ENCODE measurements around the gene NLGN1.
A peak's percentile ranks its signal among the peaks of the same experiment; 100 is the strongest.
"Not testable (repeated sequence)": the region's sequence is repeated elsewhere in the genome, so short reads cannot be mapped to it uniquely, and the experiment has no call there.

Gene NLGN1

DNA sequence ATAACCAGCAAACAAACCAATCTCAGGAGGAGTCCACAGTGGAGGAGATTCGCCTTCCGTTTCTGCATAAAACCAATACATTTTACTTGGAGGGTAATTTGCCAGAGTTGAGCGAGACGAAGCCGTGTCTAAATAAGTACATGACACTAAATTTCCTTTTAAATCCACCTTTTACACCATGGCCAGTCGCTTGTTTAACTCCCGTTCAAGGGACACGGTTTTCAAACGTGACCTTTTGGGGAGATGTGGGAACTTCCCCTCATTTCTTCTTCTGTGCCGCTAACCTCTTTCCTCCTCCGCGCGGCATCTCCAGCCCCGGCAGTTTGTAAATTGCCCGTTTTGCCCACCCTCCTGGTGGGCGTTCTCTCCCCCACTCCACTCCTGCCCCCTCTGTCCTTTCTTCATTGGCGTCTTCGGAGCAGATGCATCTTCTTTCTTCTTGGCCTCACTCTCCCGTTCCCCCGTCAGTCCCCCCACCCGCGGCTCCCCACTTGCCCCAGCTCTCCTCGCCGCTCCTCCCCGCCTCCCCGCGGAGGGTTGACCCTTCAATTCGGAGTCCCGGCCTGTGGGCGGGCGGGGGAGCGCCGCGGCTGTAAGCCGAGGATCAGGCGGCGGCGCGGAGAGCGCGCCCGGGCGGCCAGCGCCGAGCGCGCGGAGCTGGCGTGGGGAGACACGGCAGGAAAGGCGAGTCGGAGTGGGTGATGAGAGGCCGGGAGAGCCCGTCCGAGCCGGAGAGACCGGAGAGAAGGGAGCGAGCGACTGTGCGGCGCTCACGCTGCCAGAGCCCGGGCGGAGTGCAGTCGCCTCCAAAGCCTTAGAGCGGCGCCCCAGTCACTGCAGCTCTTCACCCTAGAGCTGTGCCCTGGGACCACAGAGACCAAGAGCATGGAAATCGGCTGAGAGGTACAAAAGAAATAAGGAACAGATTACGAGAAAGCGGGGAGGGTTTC, at the start of gene NLGN1:
TSS of gene NLGN1 (plus strand) at position 584 of the 950 bp plus-strand sequence.
- DNase-seq = no peak

DNA sequence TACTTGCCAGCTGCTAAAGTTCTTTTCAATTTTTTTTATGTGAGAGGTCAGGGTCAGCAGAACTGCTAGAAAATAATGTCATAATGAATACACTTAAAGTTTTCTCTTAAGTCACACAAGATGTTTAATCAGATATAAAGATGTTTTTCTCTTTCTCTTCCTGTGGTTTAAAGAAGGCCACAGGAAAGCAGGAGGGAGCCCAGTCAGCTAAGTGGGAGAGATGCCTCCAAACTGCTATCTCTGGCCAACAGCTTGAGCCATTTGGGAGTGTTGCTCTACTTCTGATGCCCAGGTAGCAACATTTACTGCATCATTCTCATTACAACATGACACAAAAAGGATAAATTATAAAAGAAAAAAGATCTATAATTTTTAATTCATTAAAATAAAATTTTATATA, 45.7 kb upstream of the NLGN1 start:
- no peak for DNase-seq

DNA sequence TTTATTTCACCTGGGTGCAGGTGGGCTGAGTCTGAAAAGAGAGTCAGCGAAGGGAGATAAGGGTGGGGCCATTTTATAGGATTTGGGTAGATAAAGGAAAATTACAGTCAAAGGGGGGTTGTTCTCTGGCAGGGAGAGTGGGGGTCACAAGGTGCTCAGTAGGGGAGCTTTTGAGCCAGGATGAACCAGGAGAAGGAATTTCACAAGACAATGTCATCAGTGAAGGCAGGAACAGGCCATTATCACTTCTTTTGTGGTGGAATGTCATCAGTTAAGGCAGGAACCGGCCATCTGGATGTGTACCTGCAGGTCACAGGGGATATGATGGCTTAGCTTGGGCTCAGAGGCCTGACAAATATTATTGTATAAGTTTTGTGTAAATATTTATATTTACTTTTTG, 44.4 kb upstream of the NLGN1 start:
- not testable (repeated sequence) for DNase-seq

DNA sequence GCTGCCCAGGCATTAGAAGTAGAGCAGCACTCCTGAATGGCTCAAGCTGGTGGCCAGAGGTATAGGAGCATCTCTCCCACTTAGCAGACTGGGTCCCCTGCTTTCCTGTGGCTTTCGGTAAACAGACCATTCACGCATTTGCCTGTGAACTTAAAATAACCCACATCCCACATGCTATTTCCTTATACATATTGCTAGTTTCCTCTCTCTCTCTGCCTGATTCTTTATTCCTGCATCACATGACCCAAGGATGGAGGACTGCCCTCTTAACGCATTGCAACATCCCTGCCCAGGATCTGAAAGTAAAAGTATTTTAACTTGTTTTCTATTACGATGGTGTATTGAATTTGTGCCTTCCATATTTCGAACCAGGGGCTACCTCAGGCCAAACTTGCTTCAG, 43.4 kb upstream of the NLGN1 start:
- DNase-seq = no peak

DNA sequence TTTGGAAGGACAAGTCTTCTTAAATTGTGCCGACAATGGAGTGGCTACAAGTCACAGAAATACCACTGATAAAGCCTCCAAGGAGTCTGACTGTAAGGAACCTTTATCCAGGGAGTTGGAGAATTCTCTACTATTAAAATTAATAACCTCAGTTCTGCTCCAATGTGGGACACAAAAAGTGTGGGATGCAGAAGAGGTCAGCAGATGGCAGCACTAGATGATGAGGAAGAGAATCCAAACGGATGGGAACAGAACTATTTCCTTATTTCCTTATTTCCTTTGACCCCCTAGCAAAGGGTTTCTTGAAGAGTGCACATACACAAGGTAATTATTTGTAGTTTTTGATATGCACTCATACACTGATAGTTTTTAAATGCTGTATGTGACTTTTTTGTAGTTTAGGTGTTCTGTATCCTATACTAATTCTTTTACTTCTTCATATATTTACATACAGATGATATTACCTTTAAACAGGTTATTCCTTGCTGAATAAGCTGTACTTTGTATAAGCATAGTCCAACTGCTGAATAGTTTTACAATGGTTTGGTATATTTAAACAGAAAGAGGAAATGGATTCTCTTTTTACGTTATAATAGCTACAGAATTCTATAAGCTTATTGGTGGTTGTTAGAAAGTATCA, 25.6 kb upstream of the NLGN1 start:
- no peak for DNase-seq

DNA sequence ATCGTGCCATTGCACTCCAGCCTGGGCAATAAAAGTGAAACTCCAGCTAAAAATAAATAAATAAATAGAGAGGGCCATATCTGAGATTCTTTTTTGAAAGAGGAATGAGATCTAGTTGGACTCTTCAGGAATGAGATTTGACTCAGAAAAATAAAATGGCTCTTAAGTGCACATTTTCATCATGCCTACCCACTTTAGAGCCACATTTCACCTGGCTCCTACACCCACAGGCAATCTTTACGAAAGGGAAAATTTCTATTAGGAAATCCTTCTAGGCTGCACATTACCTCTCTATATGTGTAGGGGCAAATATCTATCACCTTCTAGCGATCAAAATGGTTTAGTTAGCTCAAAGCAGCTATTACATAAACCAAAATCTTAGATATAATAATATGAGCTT, 16.9 kb upstream of the NLGN1 start:
- no peak for DNase-seq

DNA sequence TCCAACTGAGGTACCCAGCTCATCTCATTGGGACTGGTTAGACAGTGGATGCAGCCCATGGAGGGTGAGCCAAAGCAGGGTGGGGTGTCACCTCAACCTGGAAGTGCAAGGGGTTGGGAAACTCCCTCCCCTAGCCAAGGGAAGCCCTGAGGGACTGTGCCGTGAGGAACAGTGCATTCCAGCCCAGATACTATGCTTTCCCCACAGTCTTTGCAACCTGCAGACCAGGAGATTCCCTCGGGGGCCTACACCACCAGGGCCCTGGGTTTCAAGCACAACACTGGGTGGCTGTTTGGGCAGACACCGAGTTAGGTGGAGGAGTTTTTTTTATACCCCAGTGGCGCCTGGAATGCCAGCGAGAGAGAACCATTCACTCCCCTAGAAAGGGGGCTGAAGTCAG, 15.6 kb upstream of the NLGN1 start:
- DNase-seq = not testable (repeated sequence)

DNA sequence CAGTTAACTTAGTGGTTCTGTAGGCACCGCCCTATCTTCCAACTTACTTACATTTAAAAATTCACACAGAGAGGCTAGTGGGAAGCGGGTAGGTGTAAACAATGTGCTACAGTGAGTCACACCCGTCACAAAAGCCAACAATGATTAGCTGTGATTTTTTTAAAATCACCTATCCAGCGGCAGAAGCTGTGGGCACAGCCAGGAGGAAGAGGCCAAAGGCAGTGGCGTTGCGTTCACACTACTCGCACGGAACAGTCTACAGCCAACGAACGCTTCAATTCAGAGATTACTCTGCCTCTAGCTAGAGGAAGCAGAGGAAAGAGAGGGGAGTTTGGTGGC, 2.5 kb upstream of the NLGN1 start:
- no peak for DNase-seq

DNA sequence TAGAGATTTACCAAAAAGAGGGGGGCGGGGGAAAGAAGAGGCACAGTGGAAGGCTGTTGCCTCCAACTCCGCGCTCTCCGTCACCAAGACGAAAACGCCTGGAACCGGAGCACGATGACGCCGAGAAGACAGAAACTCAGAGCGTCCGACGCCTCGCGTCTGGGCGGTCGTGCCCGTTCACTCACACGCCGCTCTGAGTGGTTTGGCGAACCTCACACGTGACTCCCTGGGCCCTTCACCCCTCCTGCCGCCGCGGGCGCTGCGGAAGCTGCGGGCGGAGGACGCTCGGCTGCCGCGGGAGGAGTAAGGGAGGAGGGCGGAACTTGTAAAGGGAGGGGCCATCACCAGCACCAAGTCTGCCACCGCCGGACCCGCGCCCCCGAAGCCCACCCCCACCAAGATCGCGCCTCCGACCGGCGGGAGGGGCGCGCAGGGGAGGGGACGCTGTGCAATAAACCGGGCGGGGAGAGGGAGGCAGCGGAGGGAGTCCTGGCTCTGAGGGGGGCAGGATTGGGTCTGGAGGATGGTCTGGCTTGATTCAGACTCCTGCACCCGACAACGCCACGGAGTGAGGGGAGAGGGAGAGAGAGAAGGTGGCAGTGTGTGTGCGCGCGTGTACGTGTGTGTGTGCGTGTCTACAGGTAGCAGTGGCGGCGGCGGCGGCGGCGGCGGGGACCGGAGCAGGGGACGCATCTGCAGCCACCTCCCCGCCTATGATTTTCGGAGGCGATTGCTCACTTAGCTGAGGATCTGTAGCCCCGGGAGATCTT, 1.9 kb upstream of the NLGN1 start:
- peak; percentile 63 for DNase-seq

DNA sequence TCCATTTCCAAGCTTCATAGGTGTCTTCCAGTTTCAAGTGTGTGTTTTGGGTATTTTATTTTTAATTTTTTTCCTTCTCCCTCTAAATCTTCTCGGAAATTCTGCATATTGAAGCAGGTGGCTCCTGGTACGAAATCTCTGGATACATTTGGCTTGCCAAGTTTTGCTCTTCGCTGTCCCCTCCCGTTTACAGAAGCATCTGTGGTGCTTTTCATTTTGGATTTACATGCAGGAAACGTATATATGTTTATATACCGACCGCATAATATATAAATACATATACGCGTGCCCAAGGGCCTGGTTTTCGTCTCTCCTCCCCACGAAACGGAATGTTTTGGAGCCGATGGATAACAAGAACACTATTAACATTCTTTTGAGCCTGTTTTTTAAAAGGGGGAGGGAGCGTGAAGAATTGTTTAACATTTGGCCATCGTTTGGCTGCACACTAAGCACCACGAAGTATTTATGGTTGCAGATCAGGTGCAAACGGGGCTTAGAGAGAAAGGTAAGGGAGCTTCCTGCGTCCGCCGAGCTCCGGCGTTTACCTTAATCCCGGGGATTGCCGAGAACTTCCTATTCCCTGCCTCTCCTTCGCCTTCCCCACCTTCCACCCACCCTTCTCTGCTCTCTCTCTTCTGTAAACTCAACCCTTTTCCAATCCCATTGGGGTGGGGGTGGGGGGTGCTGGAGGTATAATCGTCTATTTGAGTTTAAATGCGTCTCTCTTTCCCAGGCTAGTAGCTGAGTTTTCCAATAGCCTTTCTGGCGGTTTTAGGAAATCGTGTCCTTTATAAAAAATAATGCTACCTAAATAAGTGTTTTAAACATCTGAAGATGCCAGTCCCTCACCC, 1.1 kb upstream of the NLGN1 start:
- no peak for DNase-seq

DNA sequence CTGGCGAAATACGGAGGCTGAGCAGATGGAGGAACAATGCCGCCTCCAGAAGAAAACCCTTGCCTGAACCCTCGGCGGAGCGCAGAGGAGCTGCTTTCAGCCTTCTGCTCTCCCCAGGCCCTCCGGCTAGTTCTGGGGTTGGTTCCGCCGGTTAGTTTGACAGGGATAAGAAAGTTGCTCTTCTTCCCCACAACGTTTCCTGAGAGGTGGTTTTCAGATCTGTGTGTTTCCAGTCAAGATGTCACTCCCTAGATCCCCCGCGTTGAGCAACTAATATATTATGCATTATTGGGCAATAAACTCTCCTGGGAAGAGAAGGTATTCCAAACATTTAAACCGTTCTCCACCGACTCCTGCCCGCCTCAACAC, 551 bp downstream of the NLGN1 start:
- no peak for DNase-seq

DNA sequence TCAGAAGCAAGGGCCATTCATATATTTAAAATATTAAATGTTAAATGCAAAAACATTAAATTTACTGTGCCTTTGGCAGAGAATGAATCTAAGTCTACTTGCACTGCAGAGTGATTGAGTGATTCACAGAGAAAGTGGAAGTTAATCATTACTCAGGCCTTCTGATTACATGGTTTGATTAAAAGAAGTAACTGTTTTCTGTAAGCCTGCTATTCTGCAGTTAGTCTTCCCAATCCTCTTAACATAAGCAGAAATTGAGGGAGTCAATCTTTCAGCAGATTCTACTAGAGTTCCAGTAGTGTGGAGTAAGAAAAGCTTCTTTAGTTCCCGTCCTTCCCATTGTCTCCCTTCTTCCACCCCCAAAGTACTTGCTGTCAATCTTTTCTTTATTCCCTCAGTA, 1.5 kb downstream of the NLGN1 start:
- DNase-seq = no peak

DNA sequence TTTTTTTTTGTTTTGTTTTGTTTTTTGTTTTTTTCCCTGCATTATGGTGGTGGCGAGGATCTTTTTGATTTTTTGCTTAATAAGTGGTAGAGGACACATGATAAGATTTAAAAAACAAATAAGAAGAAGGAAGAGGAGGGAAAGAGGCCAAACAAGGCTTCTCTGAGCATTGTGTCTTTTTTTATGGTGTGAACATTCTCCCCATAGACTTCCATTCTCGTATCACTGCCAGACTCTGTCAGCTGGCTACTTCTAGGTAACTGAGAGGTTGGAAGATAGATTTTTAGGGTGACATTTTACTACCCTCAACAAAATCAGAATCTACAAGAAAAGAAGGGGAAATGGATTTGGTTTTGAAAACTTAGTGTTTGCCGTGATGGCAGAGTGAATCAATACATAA, 3.8 kb downstream of the NLGN1 start:
- no peak for DNase-seq

DNA sequence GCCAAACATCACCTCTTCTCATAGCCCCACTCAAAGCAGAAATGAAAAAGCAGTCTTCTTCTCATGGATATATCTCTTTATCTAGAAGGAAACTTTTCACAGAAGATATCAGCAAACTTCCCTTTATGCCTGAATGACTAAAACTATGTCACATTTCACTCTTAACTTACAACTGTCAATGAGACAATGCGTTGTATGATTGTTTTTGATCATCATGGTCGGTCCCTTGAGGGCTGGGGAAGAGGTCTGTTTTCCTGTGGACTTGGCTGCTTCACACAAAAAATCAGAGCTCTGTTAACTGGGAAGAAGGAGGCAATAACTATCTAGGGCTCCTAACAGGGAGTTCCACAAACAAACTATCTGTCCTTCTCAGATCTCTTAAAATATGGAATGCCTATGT, 5.1 kb downstream of the NLGN1 start:
- no peak for DNase-seq

DNA sequence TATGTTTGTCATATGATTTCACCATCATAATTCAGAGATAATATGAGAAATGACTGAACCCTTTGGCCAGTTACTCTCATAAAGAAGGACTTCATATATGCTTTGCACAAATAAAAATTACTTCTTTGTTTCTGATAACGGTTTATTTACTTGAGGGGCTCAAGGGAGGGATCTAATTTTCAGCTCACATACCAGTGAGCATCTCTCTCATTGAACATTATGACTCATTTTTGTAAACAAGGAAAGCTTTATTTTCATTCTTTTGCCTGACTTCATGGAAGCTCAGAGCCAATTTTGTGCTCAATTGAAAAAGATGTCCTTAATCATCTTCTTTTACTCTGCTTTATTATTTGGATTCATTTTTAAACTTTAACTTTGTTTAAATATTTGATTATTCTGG, 5.8 kb downstream of the NLGN1 start:
- DNase-seq = no peak

DNA sequence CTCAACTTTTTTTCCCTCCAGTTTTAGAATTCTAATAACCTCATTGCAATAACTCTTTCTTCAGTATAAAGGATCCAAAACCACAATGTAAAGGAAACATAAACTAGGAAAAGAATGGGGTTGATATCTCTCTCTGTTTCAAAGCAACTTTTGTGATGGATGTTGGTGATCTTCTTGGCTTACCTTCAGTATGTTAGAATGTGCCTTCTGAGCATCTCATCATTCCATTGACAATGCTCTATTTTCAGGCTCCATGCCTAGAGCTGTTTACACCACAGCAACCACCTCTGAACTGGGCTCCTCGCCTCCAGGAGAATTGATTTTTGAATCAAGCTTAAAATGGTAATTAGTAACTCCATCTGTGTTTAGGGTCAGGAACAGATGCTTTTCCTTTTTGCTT, 6.6 kb downstream of the NLGN1 start:
- DNase-seq = no peak

DNA sequence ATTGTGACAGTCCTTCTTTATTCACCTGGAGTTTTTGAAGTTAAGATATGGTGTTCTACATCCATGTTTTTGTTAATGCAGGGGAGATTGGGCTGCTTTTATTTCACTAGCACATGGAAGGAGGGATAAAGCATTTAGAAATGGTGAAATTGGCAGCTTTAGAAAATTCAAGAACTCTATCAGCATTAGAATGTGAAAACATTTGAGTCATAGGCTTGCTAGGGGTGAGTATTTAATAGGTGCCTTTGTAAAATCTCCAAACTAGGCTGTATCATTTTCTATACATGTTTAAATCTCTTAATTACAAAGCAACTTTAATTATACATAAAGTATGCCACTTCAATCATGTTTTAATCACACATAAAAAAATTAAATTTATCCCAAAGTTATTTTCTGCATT, 12.9 kb downstream of the NLGN1 start:
- DNase-seq = no peak

DNA sequence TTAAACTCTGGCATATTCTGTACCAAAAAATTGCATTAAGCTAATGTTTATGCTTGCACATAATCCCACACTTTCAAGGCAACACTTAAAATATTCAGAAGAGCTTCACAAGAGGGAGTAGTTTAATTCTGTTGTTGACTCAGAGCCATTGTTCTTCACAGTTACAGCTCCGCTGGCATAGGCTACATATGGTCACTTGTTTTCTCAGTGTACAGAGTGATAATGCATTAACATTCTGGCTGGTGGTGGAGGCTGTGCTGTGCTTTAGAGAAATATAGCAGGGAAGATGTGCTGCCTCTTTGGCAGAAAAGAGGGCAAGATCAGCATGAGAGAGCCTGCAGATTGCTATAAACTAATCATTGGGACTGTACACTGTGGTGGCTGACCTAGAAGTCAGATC, 13.3 kb downstream of the NLGN1 start:
- DNase-seq = no peak

DNA sequence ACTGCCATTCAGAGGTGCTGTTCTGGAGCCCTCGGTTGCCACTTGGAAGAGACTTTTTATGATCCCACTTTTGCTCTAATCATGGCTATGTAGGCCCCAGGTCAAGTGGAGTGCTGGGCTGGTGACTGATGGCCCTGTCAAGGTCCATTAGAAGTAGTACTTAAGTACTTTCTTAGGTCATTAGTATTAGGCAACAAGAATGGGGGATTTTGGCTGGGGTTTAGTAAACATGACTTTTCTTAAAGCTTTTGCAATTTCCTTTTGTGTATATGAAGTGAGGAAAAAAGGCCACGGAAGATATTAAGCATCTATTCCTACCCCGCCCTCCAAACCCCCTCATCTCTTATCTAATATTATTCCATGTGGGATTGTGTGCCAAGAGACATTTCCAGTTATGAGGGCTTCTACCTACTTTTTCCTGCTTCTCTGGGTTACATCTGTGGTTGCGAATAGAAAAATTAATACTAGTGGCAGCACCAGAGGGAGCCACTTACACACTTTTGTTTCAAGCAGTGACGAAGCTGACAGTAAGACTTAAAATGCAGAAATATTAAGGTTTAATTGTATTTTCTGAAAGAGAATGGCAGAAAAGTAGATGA, 13.9 kb downstream of the NLGN1 start:
- no peak for DNase-seq

DNA sequence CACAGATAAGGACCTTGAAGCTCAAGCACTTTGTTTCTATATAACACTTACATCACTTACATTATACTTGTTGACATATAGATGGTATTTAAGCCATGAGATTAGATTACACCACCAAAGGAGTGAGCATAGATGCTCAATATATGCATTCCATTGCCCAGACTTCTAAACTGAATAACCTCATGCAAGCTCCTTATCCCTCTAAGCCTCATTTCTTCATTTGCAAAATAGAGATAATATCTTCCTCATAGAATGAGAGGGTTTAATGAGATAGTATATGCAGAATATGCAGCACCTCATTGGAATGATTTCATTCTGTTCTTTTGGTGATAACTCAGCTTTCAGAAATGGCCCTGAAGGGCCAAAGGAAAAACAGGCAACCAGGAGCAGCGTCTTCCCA, 18.5 kb downstream of the NLGN1 start:
- no peak for DNase-seq

DNA sequence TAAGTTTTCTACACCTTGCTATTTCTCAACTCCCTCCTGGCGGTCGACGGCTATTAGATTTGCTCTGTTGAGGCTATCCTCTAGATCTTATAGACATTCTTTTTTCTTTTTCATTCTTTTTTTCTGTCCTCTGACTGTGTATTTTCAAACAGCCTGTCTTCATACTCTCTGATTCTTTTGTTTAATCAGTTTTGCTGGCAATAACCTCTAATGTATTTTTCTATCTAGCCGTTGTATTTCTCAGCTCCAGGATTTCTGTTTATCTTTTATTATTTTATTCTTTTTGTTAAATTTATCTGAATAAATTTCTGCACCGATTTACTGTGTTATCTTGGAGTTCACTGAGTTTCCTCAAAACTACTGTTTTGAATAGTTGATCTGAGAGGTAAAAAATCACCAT, 31.5 kb downstream of the NLGN1 start:
- no peak for DNase-seq

DNA sequence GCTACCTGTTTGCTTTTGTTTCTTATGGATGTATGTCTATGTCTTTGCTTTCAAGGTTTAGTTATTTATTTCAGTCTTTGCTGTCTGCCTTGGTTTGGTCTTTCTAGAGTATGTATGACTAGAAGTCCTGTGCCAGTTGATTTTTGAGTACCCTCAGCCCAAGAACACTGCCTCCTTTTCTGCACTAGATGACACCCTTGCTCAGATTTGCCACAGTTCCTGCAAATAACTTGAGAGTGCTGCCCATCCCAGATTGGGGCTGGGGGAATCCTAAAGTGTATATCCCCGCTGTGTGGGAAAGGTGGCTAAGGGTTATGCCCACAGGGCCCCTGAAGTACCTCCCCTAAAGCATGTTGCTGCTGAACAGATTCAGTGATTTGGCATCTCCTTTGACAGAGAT, 32.0 kb downstream of the NLGN1 start:
- no peak for DNase-seq

DNA sequence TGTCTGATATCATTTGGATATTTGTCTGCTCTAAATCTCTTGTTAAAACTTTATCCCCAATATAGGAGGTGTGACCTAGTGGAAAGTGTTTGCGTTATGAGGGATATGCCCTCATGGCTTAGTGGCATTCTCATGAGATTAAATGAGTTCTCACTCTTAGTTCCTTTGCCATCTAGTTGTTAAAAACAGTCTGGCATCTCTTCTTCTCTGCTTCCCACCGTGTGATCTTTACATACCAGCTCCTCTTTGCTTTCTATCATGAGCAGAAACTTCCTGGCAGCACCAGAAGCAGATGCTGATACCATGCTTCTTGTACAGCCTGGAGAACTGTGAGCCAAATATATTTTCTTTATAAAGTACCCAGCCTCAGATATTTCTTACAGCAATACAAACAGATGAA, 33.0 kb downstream of the NLGN1 start:
- no peak for DNase-seq

Data from activated CD8-positive, alpha-beta memory T cell treated with anti-CD3 and anti-CD28 coated beads for 24 hours (primary cell).